SK-N-SH (cell line): ENCODE data around the gene PPY. TPM values are rescaled to one million over a fixed set of nuclear protein-coding genes. Genes with fewer than 3 reads are reported as not detected.

Experiments used
- CTCF ChIA-PET: fragments of 300-600, 350-600 bp; formaldehyde crosslinking; extraction: SDS; loops from one replicate; lab custom pipeline; 2021; lab: Yijun Ruan, JAX
- POLR2A ChIA-PET: fragments of 350-600 bp; sonication (Branson Sonifier 250); formaldehyde crosslinking; extraction: SDS; loops from one replicate; lab custom pipeline; 2020; ENCODE audit warnings: antibody characterized with exemption, inconsistent platforms; lab: Yijun Ruan, JAX
- DNase-seq: peaks from one replicate; pipeline ENCODE4 v3.0.0; 2012
- H2AFZ ChIP-seq: fragments of 200-600 bp; sonication (generic); 2 replicates; pipeline ENCODE4 v1.8.1; 2016; ENCODE audit warnings: antibody characterized with exemption, mild to moderate bottlenecking, low read depth
- H3F3A ChIP-seq: fragments of 200-600 bp; sonication (generic); replicated peaks from 2 replicates; pipeline ENCODE3; 2016; ENCODE audit warnings: antibody characterized with exemption, mild to moderate bottlenecking; ENCODE audit not compliant: insufficient read depth
- H3K27ac ChIP-seq, 2 experiments: fragments of 200-500 bp in 1 of 2; fragments of 200-600 bp in 1 of 2; sonication (Bioruptor generic) in 1 of 2; sonication (generic), shearing (Covaris generic) in 1 of 2; 2 replicates each; pipeline versions ENCODE4 v1.5.1 to v1.6.1; 2014 to 2016; ENCODE audit warnings: low read depth in 2 of 2, inconsistent platforms in 1 of 2, low read length in 1 of 2, mild to moderate bottlenecking in 1 of 2, mixed read lengths in 1 of 2
- H3K27me3 ChIP-seq: fragments of 200-600 bp; sonication (generic), shearing (Covaris generic); 2 replicates; pipeline ENCODE4 v1.6.1; 2016; ENCODE audit warnings: mixed run types; ENCODE audit not compliant: insufficient read depth
- H3K36me3 ChIP-seq, 2 experiments: fragments of 200-500 bp in 1 of 2; fragments of 200-600 bp in 1 of 2; sonication (Bioruptor generic) in 1 of 2; sonication (generic) in 1 of 2; replicated peaks in 1 of 2; 2 replicates each; pipeline versions ENCODE3 to v1.5.1; 2014 to 2016; ENCODE audit warnings: low read length in 1 of 2, mild to moderate bottlenecking in 1 of 2; ENCODE audit not compliant: insufficient read depth in 2 of 2, control insufficient read depth in 1 of 2
- H3K4me1 ChIP-seq, 2 experiments: fragments of 200-500 bp in 1 of 2; fragments of 200-600 bp in 1 of 2; sonication (Bioruptor generic) in 1 of 2; sonication (generic), shearing (Covaris generic) in 1 of 2; 2 replicates each; pipeline versions ENCODE4 v1.5.1 to v1.6.1; 2014 to 2016; ENCODE audit warnings: low read depth in 1 of 2, low read length in 1 of 2, mixed run types in 1 of 2; ENCODE audit not compliant: insufficient read depth in 2 of 2, control insufficient read depth in 1 of 2
- H3K4me2 ChIP-seq: fragments of 200-600 bp; sonication (generic), shearing (Covaris generic); 2 replicates; pipeline ENCODE4 v1.6.1; 2017; ENCODE audit warnings: mixed run types
- H3K4me3 ChIP-seq, 2 experiments: fragments of 200-500 bp in 1 of 2; fragments of 200-600 bp in 1 of 2; sonication (Bioruptor generic) in 1 of 2; sonication (generic), shearing (Covaris generic) in 1 of 2; 2 replicates each; pipeline versions ENCODE4 v1.5.1 to v1.8.1; 2014 to 2016; ENCODE audit warnings: low read depth in 2 of 2, inconsistent platforms in 1 of 2, low read length in 1 of 2, mild to moderate bottlenecking in 1 of 2, mixed read lengths in 1 of 2, moderate library complexity in 1 of 2
- H3K79me2 ChIP-seq: fragments of 200-600 bp; sonication (generic); 2 replicates; pipeline ENCODE4 v1.8.1; 2017; ENCODE audit warnings: mild to moderate bottlenecking; ENCODE audit not compliant: insufficient read depth
- H3K9ac ChIP-seq: fragments of 200-600 bp; sonication (generic); 2 replicates; pipeline ENCODE4 v1.6.1; 2017; ENCODE audit warnings: mixed run types
- H3K9me2 ChIP-seq: fragments of 200-600 bp; sonication (generic); 2 replicates; pipeline ENCODE4 v1.6.1; 2017; ENCODE audit warnings: mixed run types
- H3K9me3 ChIP-seq: fragments of 200-600 bp; sonication (generic); 2 replicates; pipeline ENCODE4 v1.6.1; 2017; ENCODE audit warnings: mixed run types, mild to moderate bottlenecking, moderate library complexity
- H4K20me1 ChIP-seq: fragments of 200-600 bp; sonication (generic); 2 replicates; pipeline ENCODE4 v1.6.1; 2017; ENCODE audit warnings: mild to moderate bottlenecking, mixed run types; ENCODE audit not compliant: insufficient read depth
- CTCF ChIP-seq: fragments of 200-600 bp; sonication (generic); IDR thresholded peaks from 2 replicates; pipeline ENCODE4 v1.6.1; 2017; ENCODE audit warnings: antibody characterized with exemption, mild to moderate bottlenecking, moderate library complexity
- ELF1 ChIP-seq: IDR thresholded peaks from 2 replicates; pipeline ENCODE4 v1.4.0; 2012
- EZH2phosphoT487 ChIP-seq: fragments of 200-600 bp; sonication (generic); IDR thresholded peaks from 2 replicates; pipeline ENCODE4 v1.6.1; 2017; ENCODE audit warnings: low read depth, mixed run types, mild to moderate bottlenecking, antibody characterized with exemption, moderate library complexity, borderline replicate concordance
- FOSL2 ChIP-seq: IDR thresholded peaks from 2 replicates; pipeline ENCODE4 v1.4.0; 2012; ENCODE audit warnings: low read depth, mild to moderate bottlenecking, moderate library complexity, borderline replicate concordance
- FOXM1 ChIP-seq: IDR thresholded peaks from 2 replicates; pipeline ENCODE4 v1.4.0; 2012; ENCODE audit warnings: low read depth, mild to moderate bottlenecking
- MXI1 ChIP-seq: IDR thresholded peaks from 2 replicates; pipeline ENCODE4 v1.6.1; 2012; ENCODE audit warnings: mild to moderate bottlenecking, low read depth, low read length, improper control_type of control experiment
- NFIC ChIP-seq: IDR thresholded peaks from 2 replicates; pipeline ENCODE4 v1.4.0; 2012; ENCODE audit warnings: borderline replicate concordance
- POLR2AphosphoS5 ChIP-seq: IDR thresholded peaks from 2 replicates; pipeline ENCODE4 v1.6.1; 2012; ENCODE audit warnings: low read depth, low read length
- RAD21 ChIP-seq: IDR thresholded peaks from 2 replicates; pipeline ENCODE4 v1.6.1; 2012; ENCODE audit warnings: mild to moderate bottlenecking, low read length
- RCOR1 ChIP-seq: fragments of 150-350 bp; IDR thresholded peaks from 2 replicates; pipeline ENCODE4 v1.6.1; 2017; ENCODE audit warnings: antibody characterized with exemption, low read length
- RFX5 ChIP-seq: IDR thresholded peaks from 2 replicates; pipeline ENCODE4 v1.6.1; 2012; ENCODE audit warnings: mild to moderate bottlenecking, improper control_type of control experiment, low read length
- RXRA ChIP-seq: IDR thresholded peaks from 2 replicates; pipeline ENCODE4 v1.4.0; 2012; ENCODE audit warnings: low read depth, mild to moderate bottlenecking, borderline replicate concordance
- SIN3A ChIP-seq: IDR thresholded peaks from 2 replicates; pipeline ENCODE4 v1.6.1; 2012; ENCODE audit warnings: low read depth, mild to moderate bottlenecking, low read length, moderate library complexity, borderline replicate concordance
- SMC3 ChIP-seq: IDR thresholded peaks from 2 replicates; pipeline ENCODE4 v1.6.1; 2012; ENCODE audit warnings: low read depth, low read length, improper control_type of control experiment
- TAF1 ChIP-seq: IDR thresholded peaks from 2 replicates; pipeline ENCODE4 v1.6.1; 2012; ENCODE audit warnings: low read depth, mild to moderate bottlenecking, low read length, moderate library complexity, borderline replicate concordance
- TCF12 ChIP-seq: IDR thresholded peaks from 2 replicates; pipeline ENCODE4 v1.4.0; 2012
- TEAD4 ChIP-seq: IDR thresholded peaks from 2 replicates; pipeline ENCODE4 v1.4.0; 2012; ENCODE audit warnings: mild to moderate bottlenecking, borderline replicate concordance; ENCODE audit not compliant: insufficient read depth
- YY1 ChIP-seq: IDR thresholded peaks from 2 replicates; pipeline ENCODE4 v1.4.0; 2012; ENCODE audit warnings: low read depth, mild to moderate bottlenecking
- WGBS: methylation state at CpG from one replicate; pipeline ENCODE4 v1.1.6; 2017; ENCODE audit warnings: low lambda C conversion rate; 5-methylcytosine and 5-hydroxymethylcytosine counted together
- polyA plus RNA-seq, 3 experiments: library from polyadenylated mRNA; depleted of rRNA; stranded (reverse); fragments of >200 nt; gene quantifications; 2 replicates each; pipeline ENCODE4 v1.2.3, GENCODE V29; 2012
- TF ChIP-seq, protein P1 (sequence below): fragments of 150-350 bp; IDR thresholded peaks from 2 replicates; pipeline ENCODE4 v1.6.1; 2016; ENCODE audit warnings: mild to moderate bottlenecking, low read depth, low read length
- TF ChIP-seq, protein P2 (sequence below): IDR thresholded peaks from 2 replicates; pipeline ENCODE4 v1.4.0; 2012; ENCODE audit warnings: low read depth, borderline replicate concordance

The PPY gene
- polyA plus RNA-seq, 1 of the 3 experiments (the other 2 are of a cell fraction) = not detected

- Histone ChIP-seq H3K4me1 (peaks cover 8 to 11% of the 10 kb centered on the region in 2 experiments; a peak in 2 of 4 replicates), H3K4me2 (no peak overlapping the region), H2AFZ (no peak overlapping the region), H3K9me3 (no peaks in the 10 kb centered on the region), H3K36me3 (no peaks in the 10 kb centered on the region), H3F3A (peaks cover 9% of the 10 kb centered on the region), H4K20me1 (no peaks in the 10 kb centered on the region), H3K9me2 (no peaks in the 10 kb centered on the region), H3K27ac (no peak overlapping the region), H3K27me3 (peaks cover 7% of the 10 kb centered on the region; the same call in 1 of the 2 replicates), H3K9ac (no peak overlapping the region), H3K4me3 (no peak overlapping the region), H3K79me2 (no peaks in the 10 kb centered on the region)
- DNase-seq = no peak
- WGBS = 66% methylated on average over 4 of the region's 4 CpGs
- TF ChIP-seq MXI1 (no peak), RXRA (no peak), RFX5 (no peak), RCOR1 (no peak), TAF1 (no peak), SMC3 (no peak), CTCF (no peak), FOSL2 (no peak), NFIC (no peak), FOXM1 (no peak), SIN3A (no peak), POLR2AphosphoS5 (no peak), EZH2phosphoT487 (no peak), ELF1 (no peak), TEAD4 (no peak), YY1 (no peak), RAD21 (no peak), TCF12 (no peak)
- TF ChIP-seq, protein P1, sequence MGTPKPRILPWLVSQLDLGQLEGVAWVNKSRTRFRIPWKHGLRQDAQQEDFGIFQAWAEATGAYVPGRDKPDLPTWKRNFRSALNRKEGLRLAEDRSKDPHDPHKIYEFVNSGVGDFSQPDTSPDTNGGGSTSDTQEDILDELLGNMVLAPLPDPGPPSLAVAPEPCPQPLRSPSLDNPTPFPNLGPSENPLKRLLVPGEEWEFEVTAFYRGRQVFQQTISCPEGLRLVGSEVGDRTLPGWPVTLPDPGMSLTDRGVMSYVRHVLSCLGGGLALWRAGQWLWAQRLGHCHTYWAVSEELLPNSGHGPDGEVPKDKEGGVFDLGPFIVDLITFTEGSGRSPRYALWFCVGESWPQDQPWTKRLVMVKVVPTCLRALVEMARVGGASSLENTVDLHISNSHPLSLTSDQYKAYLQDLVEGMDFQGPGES = no peak
- TF ChIP-seq, protein P2, sequence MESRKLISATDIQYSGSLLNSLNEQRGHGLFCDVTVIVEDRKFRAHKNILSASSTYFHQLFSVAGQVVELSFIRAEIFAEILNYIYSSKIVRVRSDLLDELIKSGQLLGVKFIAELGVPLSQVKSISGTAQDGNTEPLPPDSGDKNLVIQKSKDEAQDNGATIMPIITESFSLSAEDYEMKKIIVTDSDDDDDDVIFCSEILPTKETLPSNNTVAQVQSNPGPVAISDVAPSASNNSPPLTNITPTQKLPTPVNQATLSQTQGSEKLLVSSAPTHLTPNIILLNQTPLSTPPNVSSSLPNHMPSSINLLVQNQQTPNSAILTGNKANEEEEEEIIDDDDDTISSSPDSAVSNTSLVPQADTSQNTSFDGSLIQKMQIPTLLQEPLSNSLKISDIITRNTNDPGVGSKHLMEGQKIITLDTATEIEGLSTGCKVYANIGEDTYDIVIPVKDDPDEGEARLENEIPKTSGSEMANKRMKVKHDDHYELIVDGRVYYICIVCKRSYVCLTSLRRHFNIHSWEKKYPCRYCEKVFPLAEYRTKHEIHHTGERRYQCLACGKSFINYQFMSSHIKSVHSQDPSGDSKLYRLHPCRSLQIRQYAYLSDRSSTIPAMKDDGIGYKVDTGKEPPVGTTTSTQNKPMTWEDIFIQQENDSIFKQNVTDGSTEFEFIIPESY = no peak
- CTCF ChIA-PET = interaction anchor here (1.0 to 8.8 kb wide), 4 partner anchors 8 to 32 kb away, joined by 3 to 80 read pairs (median 10); no protein-coding TSS in a partner anchor
- POLR2A ChIA-PET = no interaction called here
Observed at GRCh38 chr17:43912635-43913304, 29.5 kb downstream of the PPY start.
